Measurements from ENCODE around the gene ARHGAP44.

DNA sequence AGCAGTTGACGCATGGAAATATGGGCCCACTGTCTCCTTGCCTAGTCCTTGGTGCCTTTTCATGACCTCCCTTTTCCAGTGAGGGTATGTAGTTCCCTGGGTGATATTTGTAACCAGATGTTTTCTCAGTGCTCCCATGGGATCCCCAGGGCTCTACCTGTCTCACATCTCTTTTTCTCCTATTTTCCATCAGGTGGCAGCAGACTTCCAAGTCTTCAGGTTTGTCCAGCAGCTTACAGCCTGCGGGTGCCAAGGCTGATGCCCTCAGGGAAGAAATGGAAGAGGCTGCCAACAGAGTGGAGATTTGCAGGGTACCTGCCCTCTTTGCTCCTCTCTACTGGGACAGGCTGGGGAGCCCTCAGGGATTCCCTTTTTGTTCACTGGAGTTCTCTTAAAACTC is 139.4 kb downstream of the ARHGAP44 start:
- TF ChIP-seq, protein P1, sequence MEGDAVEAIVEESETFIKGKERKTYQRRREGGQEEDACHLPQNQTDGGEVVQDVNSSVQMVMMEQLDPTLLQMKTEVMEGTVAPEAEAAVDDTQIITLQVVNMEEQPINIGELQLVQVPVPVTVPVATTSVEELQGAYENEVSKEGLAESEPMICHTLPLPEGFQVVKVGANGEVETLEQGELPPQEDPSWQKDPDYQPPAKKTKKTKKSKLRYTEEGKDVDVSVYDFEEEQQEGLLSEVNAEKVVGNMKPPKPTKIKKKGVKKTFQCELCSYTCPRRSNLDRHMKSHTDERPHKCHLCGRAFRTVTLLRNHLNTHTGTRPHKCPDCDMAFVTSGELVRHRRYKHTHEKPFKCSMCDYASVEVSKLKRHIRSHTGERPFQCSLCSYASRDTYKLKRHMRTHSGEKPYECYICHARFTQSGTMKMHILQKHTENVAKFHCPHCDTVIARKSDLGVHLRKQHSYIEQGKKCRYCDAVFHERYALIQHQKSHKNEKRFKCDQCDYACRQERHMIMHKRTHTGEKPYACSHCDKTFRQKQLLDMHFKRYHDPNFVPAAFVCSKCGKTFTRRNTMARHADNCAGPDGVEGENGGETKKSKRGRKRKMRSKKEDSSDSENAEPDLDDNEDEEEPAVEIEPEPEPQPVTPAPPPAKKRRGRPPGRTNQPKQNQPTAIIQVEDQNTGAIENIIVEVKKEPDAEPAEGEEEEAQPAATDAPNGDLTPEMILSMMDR (IDR thresholded peaks at IDR 0.05 in 4 of 5, conservative IDR thresholded peaks at IDR 0.05 in 1 of 5) = no peak
- no peak for TF ChIP-seq POLR2A (IDR thresholded peaks at IDR 0.05)

Measured in gastrocnemius medialis (tissue), 4 donors.